ENCODE measurements around the gene MREG.
"Not testable (repeated sequence)": the region's sequence is repeated elsewhere in the genome, so short reads cannot be mapped to it uniquely, and the experiment has no call there.

The MREG gene

GRCh38 chr2:216021768-216022565 is 8.6 kb upstream of the MREG start:
- DNase-seq: no peak

GRCh38 chr2:216018709-216019108 is 5.4 kb upstream of the MREG start:
- no peak for DNase-seq

- DNase-seq: no peak
Measured at GRCh38 chr2:216017365-216017764, 4.0 kb upstream of the MREG start.

GRCh38 chr2:216016581-216016980 is 3.2 kb upstream of the MREG start:
- no peak for DNase-seq

DNA sequence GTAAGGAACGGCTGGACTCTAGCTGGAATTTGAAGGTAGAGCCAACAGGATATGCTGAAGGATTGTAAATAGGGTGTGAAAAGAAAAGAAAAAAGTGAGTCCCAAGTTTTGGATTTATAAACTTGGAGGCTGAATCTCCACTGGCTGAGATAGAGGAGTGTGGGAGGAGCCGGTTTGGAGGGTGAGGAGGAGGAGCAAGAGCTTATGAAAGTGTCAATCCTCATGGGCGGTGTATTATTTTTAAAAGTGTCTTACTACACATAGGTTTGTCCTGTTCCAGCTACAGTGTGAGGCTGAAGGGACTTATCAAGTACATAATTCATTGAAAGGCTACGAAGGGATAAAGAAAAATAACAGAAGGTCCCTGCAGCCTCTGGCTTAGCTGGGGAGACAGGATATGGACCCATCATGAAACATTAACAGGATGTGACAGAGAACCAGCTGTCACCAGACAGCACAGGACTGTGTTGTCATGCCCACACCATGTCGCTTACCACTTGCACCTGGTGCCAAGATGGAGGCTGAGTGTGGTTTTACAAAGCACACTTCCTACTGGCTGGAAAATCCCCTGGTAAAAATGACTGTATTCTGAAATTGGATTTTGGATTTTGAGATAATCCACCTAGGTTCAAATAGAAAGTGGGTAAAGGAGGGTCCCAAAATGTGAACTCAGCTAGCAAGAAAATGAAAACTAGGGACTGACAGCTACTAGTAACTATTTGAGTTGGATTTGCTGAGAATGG is 2.5 kb upstream of the MREG start:
- DNase-seq: no peak

DNA sequence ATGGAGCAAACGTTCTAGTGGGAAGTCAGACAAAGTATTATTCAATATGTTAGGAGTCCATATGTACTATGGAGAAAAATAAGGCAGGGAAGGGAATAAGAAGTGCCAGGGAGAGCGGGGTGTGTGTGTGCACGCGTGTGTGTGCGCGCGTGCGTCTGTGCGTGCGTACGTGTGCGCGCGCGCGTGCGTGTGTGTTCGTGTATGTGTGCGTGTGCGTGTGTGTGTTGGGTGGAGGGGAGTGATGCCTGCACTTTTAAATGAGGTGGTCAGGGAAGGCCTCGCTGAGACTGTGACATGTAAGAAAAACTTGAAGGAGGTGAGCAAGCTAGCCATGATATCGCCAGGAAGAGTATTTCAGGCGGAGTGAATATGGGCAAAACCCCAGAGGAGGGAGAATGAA is 1.6 kb upstream of the MREG start:
- no peak for DNase-seq

GRCh38 chr2:216014006-216014405 is 655 bp upstream of the MREG start:
- DNase-seq: no peak

- no peak for DNase-seq
Measured at GRCh38 chr2:216012830-216013079, 596 bp downstream of the MREG start.

GRCh38 chr2:216012133-216012829 is 1.1 kb downstream of the MREG start:
- no peak for DNase-seq

DNA sequence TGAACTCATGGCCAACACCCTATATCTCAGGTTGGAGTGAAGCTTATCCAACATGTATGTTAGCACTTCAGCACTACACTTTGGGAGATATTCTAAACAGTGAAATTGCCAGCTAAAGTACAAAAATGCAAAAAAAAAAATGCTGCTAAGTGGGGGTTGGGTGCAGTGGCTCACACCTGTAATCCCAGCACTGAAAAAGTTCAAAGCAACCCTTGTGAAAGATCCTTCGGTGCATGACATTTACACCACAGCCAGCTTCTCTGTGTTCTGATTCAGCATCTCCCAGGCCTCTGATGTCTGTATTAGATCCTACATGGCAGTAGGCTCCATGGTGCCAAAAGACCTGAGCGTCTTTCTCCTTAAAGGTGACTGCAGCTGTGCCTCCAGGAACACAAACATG is 4.1 kb downstream of the MREG start:
- DNase-seq: not testable (repeated sequence)

DNA sequence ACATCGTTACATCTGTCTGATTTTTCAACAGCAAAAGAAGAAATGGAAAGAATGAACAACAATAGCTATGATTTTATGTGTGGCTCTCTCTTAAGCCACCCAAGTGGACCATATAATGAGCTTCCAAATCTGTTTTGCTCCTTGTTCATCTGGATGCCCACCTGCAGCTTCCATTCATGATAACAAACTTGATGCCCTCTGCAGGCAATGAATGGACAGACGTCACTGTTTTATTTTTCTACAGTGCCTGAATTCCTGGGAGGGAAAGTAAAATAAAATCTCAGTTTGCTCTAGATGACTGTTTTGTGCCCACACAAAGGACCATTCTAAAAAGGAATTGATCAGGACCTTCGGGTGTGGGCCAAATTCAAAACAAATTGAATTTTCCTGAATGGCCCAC is 5.0 kb downstream of the MREG start:
- DNase-seq: no peak

DNA sequence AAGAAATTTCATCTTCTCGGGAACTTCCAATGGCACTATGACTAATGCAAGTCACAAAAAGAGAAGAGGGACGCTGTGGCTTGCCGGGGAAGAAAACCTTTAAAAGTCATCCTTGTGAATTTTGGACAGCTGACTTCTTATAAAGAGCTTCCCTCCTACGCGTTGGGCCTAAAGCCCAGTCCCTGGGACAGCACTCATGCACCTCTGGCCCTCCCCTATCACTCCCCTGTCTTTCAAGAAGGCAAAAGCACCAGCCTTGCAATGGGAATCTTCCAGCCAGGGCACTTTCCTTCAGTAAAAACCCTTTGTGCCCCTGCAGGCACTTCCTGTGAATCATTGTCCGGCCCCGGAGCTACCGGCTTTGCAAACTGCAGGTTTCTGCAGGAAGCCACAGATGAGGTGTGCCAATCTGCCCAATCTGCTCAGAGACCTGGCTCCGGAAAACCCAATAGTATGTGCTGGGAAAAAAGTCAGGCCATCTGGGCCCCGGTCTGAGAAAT is 7.1 kb downstream of the MREG start:
- no peak for DNase-seq

DNA sequence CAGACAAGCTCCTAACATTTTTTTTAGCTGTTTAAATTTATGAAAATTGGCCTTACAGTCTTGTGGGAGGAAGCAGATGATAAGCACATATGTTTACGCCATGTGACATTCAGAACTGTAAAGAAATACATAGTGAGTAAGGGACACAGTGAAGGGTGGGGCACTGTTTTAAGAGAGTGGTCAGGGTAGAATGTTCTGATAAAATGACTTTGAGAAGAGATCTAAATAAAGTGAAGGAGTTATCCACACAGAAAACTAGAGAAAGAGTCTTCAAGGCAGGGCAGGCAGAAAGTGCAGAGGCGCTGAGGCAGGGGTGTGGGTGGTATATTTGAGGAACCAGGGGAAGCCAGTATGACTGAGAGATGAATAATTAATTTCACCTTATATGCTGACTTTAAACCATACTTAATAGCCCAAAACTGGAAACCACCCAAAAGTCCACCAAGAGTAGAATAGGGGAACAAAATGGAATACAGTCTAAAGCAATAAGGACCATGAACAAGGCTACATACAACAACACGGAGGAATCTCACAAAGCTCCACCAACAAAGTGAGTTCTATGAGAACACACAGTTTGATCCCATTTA is 8.6 kb downstream of the MREG start:
- DNase-seq: no peak

DNA sequence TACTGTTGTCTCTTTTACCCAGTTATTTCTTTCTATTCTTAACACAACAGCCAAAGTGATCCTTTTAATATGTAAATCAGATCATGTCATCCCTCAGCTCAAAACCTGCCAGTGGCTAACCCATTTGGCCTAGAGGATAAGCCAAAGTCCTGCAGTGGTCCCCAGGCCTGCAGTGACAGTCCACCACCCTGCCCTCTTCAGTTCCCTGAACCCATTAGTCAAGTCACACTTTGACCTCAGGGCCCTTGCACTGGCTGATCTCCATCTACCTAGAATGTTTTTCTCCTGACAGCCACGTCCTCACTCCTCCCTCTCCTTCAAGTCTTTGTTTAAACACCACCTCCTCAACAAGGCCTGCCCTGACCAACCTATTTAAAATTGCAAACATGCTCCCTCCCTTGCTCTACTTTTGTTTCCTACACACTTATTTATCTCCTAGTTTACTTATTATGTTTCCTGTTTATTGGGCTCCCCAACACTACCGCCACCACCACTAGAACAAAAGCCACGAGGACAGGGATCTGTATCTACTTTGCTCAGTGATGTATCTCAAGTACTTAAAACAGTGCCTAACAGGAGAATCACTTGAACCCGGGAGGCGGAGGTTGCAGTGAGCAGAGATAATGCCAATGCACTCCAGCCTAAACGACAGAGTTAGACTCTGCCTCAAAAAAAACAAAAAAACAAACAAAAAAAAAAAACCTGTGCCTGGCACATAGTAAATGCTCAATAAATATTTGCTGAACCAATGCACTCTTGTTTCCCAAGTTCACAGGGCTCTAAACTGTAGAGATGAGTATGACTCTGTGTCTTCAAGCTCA is 9.3 kb downstream of the MREG start:
- no peak for DNase-seq

GRCh38 chr2:216002693-216003092 is 10.7 kb downstream of the MREG start:
- no peak for DNase-seq

- DNase-seq: no peak
Measured at GRCh38 chr2:216002101-216002678, 11.2 kb downstream of the MREG start.

- DNase-seq: no peak
Measured at GRCh38 chr2:216001216-216002100, 11.9 kb downstream of the MREG start.

DNA sequence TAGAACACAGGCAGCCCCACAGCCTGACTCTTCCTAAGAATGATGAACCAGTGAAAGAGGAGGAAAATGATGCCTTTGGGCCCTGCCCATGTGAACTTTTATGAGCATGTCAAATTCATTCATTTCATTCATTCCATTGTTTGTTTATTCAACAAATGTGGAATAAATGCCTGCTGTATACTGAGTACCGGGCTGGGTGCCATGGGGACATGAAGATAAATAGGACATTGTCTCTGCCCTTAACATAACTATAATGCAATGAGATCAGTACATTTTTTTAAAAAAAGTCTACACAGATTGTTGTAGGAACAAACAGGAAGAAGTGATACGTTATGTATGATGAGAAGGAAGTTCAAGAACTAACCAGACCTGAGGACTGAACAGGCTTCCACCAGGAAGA is 14.7 kb downstream of the MREG start:
- DNase-seq: no peak

GRCh38 chr2:215997219-215997618 is 16.1 kb downstream of the MREG start:
- DNase-seq: no peak

DNA sequence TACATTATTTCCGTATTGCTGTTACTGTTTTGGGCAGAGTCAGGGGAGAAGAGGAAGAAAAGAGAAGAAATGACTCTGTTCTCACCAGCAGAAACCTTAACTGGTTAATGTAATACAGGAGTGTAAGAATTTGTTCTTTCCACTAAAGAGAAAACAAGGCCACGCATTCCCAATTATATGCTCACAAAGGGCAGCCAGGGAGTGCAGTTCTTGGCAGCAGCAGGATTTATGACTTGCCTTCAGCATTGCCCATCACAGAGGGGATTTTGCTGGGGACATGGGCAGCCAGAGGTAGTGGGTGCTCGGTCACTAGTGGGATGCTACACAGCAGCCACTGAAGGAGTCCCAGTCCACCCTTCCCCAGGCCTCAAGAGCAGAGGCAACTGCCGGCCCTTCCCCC is 18.4 kb downstream of the MREG start:
- no peak for DNase-seq

DNA sequence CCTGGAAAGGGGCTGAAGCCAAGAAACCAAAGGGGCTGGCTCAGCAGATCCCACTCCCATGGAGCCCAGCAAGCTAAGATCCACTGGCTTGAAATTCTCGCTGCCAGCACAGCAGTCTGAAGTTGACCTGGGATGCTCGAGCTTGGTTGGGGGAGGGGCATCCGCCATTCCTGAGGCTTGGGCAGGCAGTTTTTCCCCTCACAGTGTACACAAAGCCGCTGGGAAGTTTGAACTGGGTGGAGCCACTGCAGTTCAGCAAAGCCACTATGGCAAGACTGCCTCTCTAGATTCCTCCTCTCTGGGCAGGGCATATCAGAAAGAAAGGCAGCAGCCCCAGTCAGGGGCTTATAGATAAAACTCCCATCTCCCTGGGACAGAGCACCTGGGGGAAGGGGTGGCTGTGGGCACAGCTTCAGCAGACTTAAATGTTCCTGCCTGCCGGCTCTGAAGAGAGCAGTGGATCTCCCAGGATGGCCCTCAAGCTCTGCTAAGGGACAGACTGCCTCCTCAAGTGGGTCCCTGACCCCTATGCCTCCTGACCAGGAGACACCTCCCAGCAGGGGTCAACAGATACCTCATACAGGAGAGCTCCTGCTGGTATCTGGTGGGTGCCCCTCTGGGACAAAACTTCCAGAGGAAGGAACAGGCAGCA is 24.7 kb downstream of the MREG start:
- DNase-seq: not testable (repeated sequence)
